NOMO-1 (cell line): ENCODE results near the gene ASB3.
A peak's percentile ranks its signal among the peaks of the same experiment; 100 is the strongest.
"Not testable (repeated sequence)": the region's sequence is repeated elsewhere in the genome, so short reads cannot be mapped to it uniquely, and the experiment has no call there.

Source experiments
- DNase-seq, 2 experiments: peaks; one replicate each; lab custom pipeline; 2025; ENCODE audit not compliant: unreplicated experiment in 2 of 2; lab: John Stamatoyannopoulos, UW

The ASB3 gene

GRCh38 chr2:53787614-53788289 lies 999 bp upstream of the ASB3 start:
- peak; percentile 28 to 34 for DNase-seq

- no peak for DNase-seq
Measured at GRCh38 chr2:53786352-53786704, 425 bp downstream of the ASB3 start.

- no peak for DNase-seq
Measured at GRCh38 chr2:53785366-53785765, 1.4 kb downstream of the ASB3 start.

- DNase-seq: no peak
Measured at GRCh38 chr2:53784436-53784835, 2.3 kb downstream of the ASB3 start.

- no peak for DNase-seq
Measured at GRCh38 chr2:53782676-53783075, 4.1 kb downstream of the ASB3 start.

- no peak for DNase-seq
Measured at GRCh38 chr2:53780056-53780455, 6.7 kb downstream of the ASB3 start.

- DNase-seq: peak in 1 of 2 experiments; percentile 21
Measured at GRCh38 chr2:53778536-53779162, 8.1 kb downstream of the ASB3 start.

GRCh38 chr2:53777134-53777533 lies 9.6 kb downstream of the ASB3 start:
- no peak for DNase-seq

GRCh38 chr2:53770264-53770663 lies 16.5 kb downstream of the ASB3 start:
- no peak for DNase-seq

- DNase-seq: no peak
Measured at GRCh38 chr2:53769318-53769945, 17.3 kb downstream of the ASB3 start.

- DNase-seq: peak in 1 of 2 experiments; percentile 34
Measured at GRCh38 chr2:53768242-53768542, 18.6 kb downstream of the ASB3 start.

GRCh38 chr2:53767405-53768241 lies 19.1 kb downstream of the ASB3 start, which contains the start of gene CHAC2:
CHAC2 (plus strand) TSS chr2:53767804; CDS start chr2:53767887, 83 bp downstream.
- DNase-seq: peak; percentile 75 to 80

- no peak for DNase-seq
Measured at GRCh38 chr2:53765767-53766166, 21.0 kb downstream of the ASB3 start.

GRCh38 chr2:53757206-53757605 lies 29.5 kb downstream of the ASB3 start:
- not testable (repeated sequence) for DNase-seq

- no peak for DNase-seq
Measured at GRCh38 chr2:53756644-53757043, 30.1 kb downstream of the ASB3 start.

GRCh38 chr2:53755121-53755520 lies 31.6 kb downstream of the ASB3 start:
- no peak for DNase-seq

GRCh38 chr2:53753041-53753440 lies 33.7 kb downstream of the ASB3 start:
- no peak for DNase-seq

- no peak for DNase-seq
Measured at GRCh38 chr2:53752385-53752784, 34.4 kb downstream of the ASB3 start.

GRCh38 chr2:53751728-53752127 lies 35.0 kb downstream of the ASB3 start:
- no peak for DNase-seq

GRCh38 chr2:53750041-53750768 lies 36.5 kb downstream of the ASB3 start:
- DNase-seq: no peak
